ENCODE data around the gene SIPA1L3.

DNA sequence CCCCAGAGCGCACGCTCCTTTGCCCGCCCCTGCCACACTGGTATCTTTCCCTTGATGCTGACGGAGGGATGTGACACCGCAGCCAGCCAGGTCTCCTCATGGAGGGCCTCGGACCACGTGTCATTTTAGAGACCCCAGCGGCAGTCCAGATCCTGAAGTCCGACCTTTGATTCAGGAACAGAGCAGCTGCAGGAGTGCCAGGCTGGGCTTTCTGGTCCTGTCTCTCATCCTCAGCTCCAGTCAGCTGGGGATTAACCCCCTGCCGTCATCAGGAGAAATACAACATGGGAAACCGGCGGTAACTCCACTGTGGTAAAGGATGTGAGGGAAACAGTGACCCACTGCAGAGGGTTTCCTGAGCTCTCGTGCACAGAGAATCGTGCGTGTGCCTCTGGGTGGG, 140.6 kb downstream of the SIPA1L3 start:
- no peak for TF ChIP-seq POLR2A (IDR thresholded peaks at IDR 0.05)
- TF ChIP-seq, protein P1, sequence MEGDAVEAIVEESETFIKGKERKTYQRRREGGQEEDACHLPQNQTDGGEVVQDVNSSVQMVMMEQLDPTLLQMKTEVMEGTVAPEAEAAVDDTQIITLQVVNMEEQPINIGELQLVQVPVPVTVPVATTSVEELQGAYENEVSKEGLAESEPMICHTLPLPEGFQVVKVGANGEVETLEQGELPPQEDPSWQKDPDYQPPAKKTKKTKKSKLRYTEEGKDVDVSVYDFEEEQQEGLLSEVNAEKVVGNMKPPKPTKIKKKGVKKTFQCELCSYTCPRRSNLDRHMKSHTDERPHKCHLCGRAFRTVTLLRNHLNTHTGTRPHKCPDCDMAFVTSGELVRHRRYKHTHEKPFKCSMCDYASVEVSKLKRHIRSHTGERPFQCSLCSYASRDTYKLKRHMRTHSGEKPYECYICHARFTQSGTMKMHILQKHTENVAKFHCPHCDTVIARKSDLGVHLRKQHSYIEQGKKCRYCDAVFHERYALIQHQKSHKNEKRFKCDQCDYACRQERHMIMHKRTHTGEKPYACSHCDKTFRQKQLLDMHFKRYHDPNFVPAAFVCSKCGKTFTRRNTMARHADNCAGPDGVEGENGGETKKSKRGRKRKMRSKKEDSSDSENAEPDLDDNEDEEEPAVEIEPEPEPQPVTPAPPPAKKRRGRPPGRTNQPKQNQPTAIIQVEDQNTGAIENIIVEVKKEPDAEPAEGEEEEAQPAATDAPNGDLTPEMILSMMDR (IDR thresholded peaks at IDR 0.05), result no peak

All from upper lobe of left lung (tissue), 4 donors.